Measurements from ENCODE around the gene COPZ1.

The COPZ1 gene

GRCh38 chr12:54398995-54399793 is 74.3 kb downstream of the COPZ1 start:
- peak; percentile 83 for DNase-seq

- DNase-seq: no peak
Measured at GRCh38 chr12:54401119-54401518, 76.2 kb downstream of the COPZ1 start.
